ENCODE measurements around the gene PLXNB2.
"Not testable (repeated sequence)": the region's sequence is repeated elsewhere in the genome, so short reads cannot be mapped to it uniquely, and the experiment has no call there.

The PLXNB2 gene

DNA sequence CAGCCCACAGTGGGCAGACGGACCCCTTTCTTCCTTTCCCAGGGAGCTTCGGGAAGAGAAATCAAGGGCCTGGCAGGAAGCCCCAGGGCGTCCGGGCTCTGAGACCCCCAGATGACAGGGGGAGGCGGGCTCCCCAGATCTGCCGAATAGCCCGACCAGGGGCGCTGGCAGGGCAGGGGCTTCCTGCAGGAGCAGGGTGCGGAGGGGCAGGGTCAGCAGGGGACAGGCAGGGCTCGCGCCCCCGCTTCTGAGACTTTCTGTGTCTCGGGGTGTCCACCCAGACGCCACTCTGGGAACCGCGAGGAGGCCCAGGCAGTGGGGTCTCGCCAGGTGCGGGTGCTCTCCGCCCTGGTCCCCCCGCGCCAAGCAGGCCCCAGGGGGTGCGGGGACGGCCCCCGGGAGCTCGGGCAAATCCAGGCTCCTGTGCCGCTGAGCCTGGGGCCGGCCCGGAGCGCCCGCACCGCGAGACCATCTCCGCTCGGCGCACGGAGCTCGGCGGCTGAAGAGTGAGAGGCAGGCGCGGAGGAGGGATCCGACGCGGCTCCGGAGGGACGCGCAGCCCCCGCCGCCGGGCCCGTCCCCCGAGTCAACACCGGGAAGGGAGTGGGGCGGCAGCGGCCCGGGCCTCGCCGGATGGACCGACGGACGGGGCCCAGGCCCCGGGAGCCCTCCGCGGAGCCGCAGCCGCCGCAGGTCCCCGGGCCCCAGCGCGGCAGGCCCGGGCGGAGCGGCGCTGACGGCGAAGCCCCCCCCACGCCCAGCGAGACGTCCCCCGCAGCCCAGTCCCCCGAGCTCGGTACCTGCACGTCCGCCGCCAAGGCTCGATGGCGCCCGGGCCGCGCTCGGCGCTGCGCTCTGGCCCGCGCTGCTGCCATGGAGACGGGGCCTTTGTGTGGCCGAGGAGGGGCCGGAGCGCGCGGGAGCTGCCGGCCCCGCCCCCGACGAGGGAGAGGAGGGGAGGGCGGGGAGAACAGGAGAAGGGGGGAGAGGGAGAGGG is at the start of gene PLXNB2:
Gene PLXNB2 (minus strand): TSS at position 894 of the 997 bp plus-strand sequence. CDS start 17,062 bp downstream, outside the sequence.
- no peak for DNase-seq (ENCODE audit: low read depth)

GRCh38 chr22:50357222-50357621 is 49.8 kb upstream of the PLXNB2 start:
- no peak for DNase-seq (ENCODE audit: low read depth)

- DNase-seq (ENCODE audit: low read depth): no peak
These were observed 48.7 kb upstream of the PLXNB2 start for GRCh38 chr22:50356186-50356585.

DNA sequence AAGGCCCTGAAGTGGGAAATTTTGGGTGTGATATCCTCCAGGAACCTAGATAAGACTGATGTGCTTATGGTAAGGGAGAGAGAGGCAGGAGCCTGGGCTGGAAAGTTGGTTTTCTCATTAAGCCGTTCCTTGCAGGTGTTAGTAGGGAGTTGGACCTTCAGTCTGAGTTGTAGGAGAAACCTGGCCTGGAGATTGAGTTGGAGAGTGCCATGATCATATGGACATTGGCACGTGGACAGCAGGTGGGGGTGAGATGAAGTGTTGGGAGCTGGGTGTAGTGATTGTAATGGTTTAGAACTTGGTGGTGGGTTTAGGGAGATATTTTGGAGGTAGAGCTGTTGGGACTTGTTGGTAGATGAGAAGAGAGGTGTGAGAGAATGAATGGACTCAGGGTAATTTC is 40.6 kb upstream of the PLXNB2 start:
- no peak for DNase-seq (ENCODE audit: low read depth)

GRCh38 chr22:50347157-50347556 is 39.7 kb upstream of the PLXNB2 start:
- no peak for DNase-seq (ENCODE audit: low read depth)

DNA sequence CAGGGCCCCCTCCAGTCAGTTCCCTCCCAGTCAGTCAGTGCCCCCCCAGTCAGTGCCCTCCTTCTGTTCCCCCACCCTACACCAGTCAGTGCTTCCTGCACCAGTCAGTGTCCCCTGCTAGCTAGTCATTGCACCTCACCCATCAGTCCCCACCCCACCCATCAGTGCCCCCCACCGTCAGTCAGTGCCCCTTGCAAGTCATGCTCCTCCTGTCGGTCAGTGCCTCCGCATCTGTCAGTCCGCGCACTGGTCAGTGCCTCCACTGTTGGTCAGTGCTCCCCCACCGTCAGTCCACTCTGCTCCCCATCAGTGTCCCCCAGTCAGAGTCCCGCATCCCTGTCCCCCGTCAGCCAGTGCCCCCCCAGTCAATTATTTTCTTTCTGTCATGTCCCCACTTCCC is 39.0 kb upstream of the PLXNB2 start:
- no peak for DNase-seq (ENCODE audit: low read depth)

DNA sequence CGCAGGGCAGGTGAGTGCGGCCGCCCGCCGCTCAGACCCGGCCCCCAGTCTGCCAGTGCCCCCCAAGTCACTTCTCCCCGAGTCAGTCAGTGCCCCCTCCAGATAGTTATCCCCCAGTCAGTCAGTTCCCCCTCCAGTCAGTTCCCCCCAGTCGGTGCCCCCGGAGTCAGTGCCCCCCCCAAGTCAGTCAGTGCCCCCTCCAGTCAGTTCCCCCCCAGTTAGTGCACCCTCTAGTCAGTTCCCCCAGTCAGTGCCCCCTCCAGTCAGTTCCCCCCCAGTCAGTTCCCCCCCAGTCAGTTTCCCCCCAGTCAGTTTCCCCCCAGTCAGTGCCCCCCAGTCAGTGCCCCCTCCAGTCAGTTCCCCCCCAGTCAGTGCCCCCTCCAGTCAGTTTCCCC is 36.1 kb upstream of the PLXNB2 start:
- DNase-seq (ENCODE audit: low read depth): no peak

DNA sequence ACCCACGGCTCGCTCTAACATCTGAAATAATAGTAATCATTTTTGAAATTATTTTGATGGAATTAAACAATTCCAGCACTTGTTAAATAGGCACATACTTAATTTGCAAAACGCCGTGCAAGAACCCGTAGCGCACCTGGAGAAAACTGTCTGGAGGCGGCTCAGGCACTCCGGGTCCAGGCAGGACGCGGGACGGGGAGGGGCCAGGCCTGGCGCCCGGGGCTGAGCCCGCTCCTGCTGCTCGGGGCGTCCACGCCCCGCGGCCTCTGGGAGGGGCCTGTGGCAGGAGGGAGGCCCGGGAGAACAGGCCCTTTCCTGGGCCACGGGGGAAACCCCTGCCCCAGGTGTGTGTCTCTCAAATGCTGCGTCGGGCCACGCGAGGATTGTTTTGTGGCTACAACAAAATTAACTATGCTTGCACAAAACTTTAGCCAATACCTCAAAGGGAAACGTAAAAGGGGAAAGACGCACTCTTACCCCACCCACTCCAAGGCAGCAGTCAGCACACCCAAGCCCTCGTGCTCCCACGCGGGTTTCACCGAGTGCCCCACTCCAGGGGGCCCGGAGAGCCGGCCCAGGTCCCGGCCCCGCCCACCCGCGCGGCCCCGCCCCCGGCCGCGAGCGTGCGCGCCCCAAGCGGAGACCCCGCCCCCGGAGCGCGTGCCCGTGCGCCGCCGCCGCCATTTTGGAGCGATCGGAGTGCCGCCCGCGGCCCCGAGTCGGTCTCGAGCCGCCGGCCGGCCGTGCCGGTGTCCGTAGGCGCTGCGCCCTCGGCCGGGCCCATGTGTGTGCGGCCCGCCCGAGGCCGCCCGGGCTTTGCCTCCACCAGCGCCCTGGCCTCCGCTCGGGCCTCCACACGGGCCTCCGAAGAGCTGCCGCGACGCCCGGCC is 35.5 kb upstream of the PLXNB2 start, which contains the start of gene PPP6R2:
Gene PPP6R2 (plus strand): TSS at position 677 of the 890 bp plus-strand sequence. CDS start 50,582 bp downstream, outside the sequence.
- DNase-seq (ENCODE audit: low read depth): peak; percentile 87

GRCh38 chr22:50341977-50342650 is 34.7 kb upstream of the PLXNB2 start:
- peak; percentile 89 for DNase-seq (ENCODE audit: low read depth)

GRCh38 chr22:50339945-50340879 is 32.8 kb upstream of the PLXNB2 start:
- DNase-seq (ENCODE audit: low read depth): no peak

DNA sequence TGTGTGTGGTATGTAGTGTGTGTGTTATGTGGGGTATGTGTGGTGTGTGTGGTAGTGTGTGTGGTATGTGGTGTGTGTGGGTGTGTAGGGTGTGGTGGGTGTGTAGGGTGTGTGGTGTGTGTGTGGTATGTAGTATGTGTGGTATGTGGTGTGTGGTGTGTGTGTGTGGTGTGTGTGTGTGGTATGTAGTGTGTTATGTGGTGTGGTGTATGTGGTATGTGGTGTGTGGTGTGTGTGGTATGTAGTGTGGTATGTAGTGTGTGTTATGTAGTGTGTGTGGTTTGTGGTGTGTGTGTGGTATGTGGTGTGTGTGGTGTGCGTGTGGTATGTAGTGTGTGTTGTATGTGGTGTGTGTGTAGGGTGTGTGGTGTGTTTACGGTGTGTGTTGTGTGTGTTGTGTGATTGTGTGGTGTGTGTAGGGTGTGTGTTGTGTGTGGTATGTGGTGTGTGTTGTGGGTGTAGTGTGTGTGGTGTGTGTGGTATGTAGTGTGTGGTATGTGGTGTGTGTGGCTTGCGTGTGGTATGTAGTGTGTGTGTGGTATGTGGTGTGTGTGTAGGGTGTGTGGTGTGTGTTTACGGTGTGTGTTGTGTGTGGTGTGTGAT is 31.5 kb upstream of the PLXNB2 start:
- no peak for DNase-seq (ENCODE audit: low read depth)

GRCh38 chr22:50338042-50338573 is 30.7 kb upstream of the PLXNB2 start:
- no peak for DNase-seq (ENCODE audit: low read depth)

DNA sequence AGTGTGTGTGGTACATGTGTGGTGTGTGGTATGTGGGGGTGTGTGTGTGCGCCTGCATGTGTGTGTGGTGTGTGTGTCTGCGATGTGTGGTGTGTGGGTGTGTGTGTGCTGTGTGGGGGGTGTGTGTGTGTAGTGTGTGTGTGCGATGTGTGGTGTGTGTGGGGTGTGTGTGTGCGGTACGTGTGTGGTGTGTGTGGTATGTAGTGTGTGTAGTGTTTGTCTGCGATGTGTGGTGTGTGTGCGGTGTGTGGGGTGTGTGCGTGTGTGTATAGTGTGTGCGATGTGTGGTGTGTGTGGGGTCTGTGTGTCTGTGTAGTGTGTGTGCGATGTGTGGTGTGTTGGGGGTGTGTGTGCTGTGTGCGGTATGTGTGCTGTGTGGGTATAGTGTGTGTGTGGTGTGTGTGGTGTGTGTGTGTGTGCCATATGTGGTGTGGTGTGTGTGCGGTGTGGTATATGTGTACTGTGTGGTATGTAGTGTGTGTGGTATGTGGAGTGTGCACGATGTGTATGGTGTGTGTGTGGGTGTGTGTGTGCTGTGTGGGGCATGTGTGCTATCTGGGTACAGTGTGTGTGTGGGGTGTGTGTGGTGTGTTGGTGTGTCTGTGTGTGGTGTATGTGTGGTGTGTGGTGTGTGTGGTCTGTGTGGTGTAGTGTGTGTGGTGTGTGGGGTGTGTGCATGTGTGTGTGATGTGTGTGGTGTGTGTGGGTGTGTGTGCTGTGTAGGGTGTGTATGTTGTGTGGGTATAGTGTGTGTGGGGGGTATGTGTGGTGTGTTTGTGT is 30.0 kb upstream of the PLXNB2 start:
- no peak for DNase-seq (ENCODE audit: low read depth)

- DNase-seq (ENCODE audit: low read depth): not testable (repeated sequence)
These were observed 27.0 kb upstream of the PLXNB2 start for GRCh38 chr22:50334433-50334832.

DNA sequence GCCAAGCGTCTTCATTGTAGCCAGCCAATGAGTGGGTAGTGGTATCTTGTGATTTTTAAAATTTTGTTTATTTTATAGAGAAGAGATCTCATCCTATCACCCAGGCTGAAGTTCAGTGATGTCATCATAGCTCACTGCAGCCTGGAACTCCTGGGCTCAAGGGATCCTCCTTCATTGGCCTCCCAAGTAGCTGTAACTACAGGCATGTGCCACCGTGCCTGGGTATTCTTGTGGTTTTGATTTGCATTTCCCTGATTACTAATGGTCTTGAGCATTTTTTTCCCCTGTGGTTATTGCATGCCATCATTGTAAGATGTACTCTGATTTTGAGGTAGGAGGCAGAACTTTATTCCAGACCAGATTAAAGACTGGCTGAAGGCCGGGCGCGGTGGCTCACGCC is 21.8 kb upstream of the PLXNB2 start:
- no peak for DNase-seq (ENCODE audit: low read depth)

DNA sequence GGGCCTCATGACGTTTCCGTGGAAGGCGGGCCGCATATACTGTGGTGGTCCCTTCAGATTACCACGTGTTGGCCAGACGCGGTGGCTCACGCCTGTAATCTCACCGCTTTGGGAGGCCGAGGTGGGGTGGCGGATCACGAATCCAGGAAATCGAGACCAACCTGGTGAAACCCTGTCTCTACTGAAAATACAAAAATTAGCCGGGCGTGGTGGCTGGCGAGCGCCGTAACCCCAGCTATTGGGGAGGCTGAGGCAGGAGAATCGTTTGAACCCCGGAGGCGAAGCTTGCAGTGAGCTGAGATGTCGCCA is 20.2 kb upstream of the PLXNB2 start:
- DNase-seq (ENCODE audit: low read depth): no peak

DNA sequence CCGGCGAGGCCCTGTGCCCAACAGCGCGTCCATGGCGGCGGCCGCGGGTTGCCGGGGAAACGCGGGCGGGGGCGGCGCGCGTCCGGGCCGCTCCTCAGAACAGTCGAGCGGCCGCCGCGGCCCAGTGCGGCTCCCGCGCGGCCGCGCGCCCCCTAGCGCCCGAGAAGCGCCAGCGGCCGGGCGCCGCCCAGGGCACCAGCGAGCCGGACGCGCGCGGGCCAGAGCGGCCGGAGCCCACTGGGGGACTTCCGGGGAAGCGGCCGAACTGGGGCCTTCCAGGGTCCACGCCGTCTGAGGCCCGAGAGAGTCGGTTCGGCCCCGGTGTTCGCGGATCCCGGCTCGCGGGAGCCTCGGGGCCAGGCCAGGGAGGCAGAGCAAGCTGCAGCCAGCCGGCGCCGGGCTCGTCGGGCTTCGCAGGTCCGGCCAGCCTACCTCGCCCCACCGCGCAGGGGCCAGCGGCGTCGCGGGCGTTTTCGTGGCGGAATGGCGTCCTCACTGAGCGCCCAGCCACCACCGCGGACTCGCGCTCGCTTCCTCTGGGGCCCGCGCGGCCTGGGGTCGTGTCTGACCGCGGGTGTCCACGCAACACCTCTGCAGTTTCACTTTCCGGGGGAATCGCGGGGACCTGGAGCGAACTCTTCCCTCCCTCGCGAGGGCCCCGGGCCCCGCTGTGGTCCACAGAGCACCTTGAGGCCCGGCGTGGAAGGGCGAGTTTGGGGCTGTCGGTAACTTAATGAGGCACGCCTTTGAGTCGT is 19.7 kb upstream of the PLXNB2 start, which contains the start of gene DENND6B:
Gene DENND6B (minus strand): TSS at position 57 of the 755 bp plus-strand sequence. CDS start 24 bp downstream, at position 33.
- peak; percentile 59 for DNase-seq (ENCODE audit: low read depth)

DNA sequence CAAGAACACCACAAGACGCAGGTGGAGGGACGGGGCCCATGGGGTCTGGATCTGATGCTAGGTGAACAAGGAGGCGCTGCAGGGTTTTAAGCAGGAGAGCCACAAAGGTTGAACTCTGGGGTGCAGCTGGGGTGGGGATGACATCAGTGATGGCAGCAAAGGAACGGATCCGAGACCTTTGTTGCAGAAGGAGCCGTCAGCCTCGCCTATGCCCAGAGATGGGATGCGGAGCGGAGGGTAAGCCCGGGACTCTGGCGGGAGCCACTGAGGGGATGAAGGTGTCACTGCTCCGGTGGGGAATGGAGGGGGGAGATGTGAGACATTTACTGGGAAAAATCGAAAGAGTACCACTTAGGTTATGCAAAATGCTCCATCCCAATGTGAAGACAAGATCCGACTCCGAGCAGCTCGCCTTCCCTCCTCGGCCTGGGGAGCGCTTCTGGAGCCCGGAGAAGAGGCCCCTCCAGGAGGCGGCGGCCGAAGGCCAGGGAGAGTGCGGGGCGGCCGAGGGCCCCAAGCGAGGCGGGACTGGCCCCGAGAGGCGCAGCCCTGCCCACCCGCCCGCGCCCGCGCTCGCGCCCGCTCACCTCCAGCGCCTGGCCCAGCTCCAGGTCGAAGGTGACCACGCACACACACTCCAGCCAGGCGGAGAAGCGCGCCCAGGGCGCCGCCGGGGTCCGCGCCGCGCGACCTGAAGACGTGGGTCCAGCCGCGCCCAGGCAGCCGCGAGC is 18.9 kb upstream of the PLXNB2 start:
- DNase-seq (ENCODE audit: low read depth): no peak
